ENCODE data around the gene PARD3.

- TF ChIP-seq, protein P1, sequence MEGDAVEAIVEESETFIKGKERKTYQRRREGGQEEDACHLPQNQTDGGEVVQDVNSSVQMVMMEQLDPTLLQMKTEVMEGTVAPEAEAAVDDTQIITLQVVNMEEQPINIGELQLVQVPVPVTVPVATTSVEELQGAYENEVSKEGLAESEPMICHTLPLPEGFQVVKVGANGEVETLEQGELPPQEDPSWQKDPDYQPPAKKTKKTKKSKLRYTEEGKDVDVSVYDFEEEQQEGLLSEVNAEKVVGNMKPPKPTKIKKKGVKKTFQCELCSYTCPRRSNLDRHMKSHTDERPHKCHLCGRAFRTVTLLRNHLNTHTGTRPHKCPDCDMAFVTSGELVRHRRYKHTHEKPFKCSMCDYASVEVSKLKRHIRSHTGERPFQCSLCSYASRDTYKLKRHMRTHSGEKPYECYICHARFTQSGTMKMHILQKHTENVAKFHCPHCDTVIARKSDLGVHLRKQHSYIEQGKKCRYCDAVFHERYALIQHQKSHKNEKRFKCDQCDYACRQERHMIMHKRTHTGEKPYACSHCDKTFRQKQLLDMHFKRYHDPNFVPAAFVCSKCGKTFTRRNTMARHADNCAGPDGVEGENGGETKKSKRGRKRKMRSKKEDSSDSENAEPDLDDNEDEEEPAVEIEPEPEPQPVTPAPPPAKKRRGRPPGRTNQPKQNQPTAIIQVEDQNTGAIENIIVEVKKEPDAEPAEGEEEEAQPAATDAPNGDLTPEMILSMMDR (conservative IDR thresholded peaks at IDR 0.05 in 1 of 2, IDR thresholded peaks at IDR 0.05 in 1 of 2; ENCODE audit: low read depth in 1 of 2, low read length in 2 of 2), result no peak
- TF ChIP-seq EZH2 (IDR thresholded peaks at IDR 0.05; ENCODE audit: low read length, missing control alignments), result no peak
Observed at GRCh38 chr10:34437906-34438305, 377.2 kb downstream of the PARD3 start.

Data from fibroblast of lung (primary cell).